M059J (cell line): ENCODE results near the gene XXYLT1. TPM values are rescaled to one million over a fixed set of nuclear protein-coding genes. Genes with fewer than 3 reads are reported as not detected.

Experiments used
- DNase-seq: peaks from one replicate; pipeline ENCODE4 v3.0.0-alpha.2; 2012; ENCODE audit warnings: low read depth
- total RNA-seq: library from RNA; depleted of rRNA; stranded (reverse); fragments of >200 nt; shearing (Covaris generic); gene quantifications from 2 replicates; pipeline ENCODE4 v1.2.3, GENCODE V29; 2014

The XXYLT1 gene
- total RNA-seq, 1 experiment from 2014 or later: 53.8 TPM

- DNase-seq: no peak
Observed at GRCh38 chr3:195267096-195267495, 3.9 kb downstream of the XXYLT1 start.

GRCh38 chr3:195266428-195266827, 4.5 kb downstream of the XXYLT1 start:
- no peak for DNase-seq

GRCh38 chr3:195265363-195265976, 5.5 kb downstream of the XXYLT1 start:
- DNase-seq: no peak

- no peak for DNase-seq
Observed at GRCh38 chr3:195263925-195264600, 6.9 kb downstream of the XXYLT1 start.

GRCh38 chr3:195263193-195263924, 7.6 kb downstream of the XXYLT1 start:
- no peak for DNase-seq

- no peak for DNase-seq
Observed at GRCh38 chr3:195261925-195262324, 9.0 kb downstream of the XXYLT1 start.

GRCh38 chr3:195260280-195260905, 10.6 kb downstream of the XXYLT1 start:
- peak; percentile 34 for DNase-seq

- DNase-seq: peak; percentile 93
Observed at GRCh38 chr3:195259475-195260279, 11.3 kb downstream of the XXYLT1 start.

- DNase-seq: no peak
Observed at GRCh38 chr3:195259154-195259474, 11.8 kb downstream of the XXYLT1 start.

- no peak for DNase-seq
Observed at GRCh38 chr3:195258449-195259153, 12.4 kb downstream of the XXYLT1 start.

- DNase-seq: no peak
Observed at GRCh38 chr3:195257454-195258448, 13.2 kb downstream of the XXYLT1 start.

GRCh38 chr3:195256639-195257453, 14.1 kb downstream of the XXYLT1 start:
- no peak for DNase-seq

- no peak for DNase-seq
Observed at GRCh38 chr3:195255571-195256501, 15.1 kb downstream of the XXYLT1 start.

- no peak for DNase-seq
Observed at GRCh38 chr3:195255176-195255500, 15.8 kb downstream of the XXYLT1 start.

GRCh38 chr3:195254454-195255175, 16.3 kb downstream of the XXYLT1 start:
- no peak for DNase-seq

- no peak for DNase-seq
Observed at GRCh38 chr3:195253923-195254432, 17.0 kb downstream of the XXYLT1 start.
